K562 (cell line): ENCODE measurements around the gene PRRC2A. TPM values are rescaled to one million over a fixed set of nuclear protein-coding genes. Genes with fewer than 3 reads are reported as not detected.

Experiments used
- ATF7 ChIP-seq: fragments of 450-650 bp; IDR thresholded peaks from 2 replicates; pipeline ENCODE4 v1.7.1; 2014; ENCODE audit warnings: mild to moderate bottlenecking, moderate library complexity
- DACH1 ChIP-seq: fragments of 450-650 bp; IDR thresholded peaks from 2 replicates; pipeline ENCODE4 v1.6.1; 2018; ENCODE audit not compliant: partially characterized antibody
- MAZ ChIP-seq, 2 experiments: fragments of 450-650 bp in 1 of 2; sonication (generic) in 1 of 2; formaldehyde crosslinking; IDR thresholded peaks in 1 of 2; conservative IDR thresholded peaks in 1 of 2; 2 replicates each; pipeline versions ENCODE4 v1.4.0 to v1.5.0; 2020; ENCODE audit warnings: mild to moderate bottlenecking in 1 of 2, missing genetic modification reagents in 1 of 2
- MCM5 ChIP-seq: fragments of 450-650 bp; IDR thresholded peaks from 2 replicates; pipeline ENCODE4 v1.6.1; 2016; ENCODE audit warnings: low read depth
- MYC ChIP-seq, 2 experiments: fragments of 250-450 bp in 1 of 2; sonication (Bioruptor Pico) in 1 of 2; IDR thresholded peaks; 2 replicates each; pipeline versions ENCODE4 v1.5.1 to v1.6.1; 2012 to 2021; ENCODE audit warnings: low read depth in 2 of 2, borderline replicate concordance in 1 of 2, improper control_type of control experiment in 1 of 2, low read length in 1 of 2, mild to moderate bottlenecking in 1 of 2, moderate library complexity in 1 of 2
- NCOA4 ChIP-seq: fragments of 450-650 bp; IDR thresholded peaks from 2 replicates; pipeline ENCODE4 v1.6.1; 2018; ENCODE audit warnings: mild to moderate bottlenecking; ENCODE audit not compliant: partially characterized antibody
- NFE2 ChIP-seq: IDR thresholded peaks from 2 replicates; pipeline ENCODE4 v1.6.1; 2014; ENCODE audit warnings: antibody characterized with exemption, low read depth
- NFYB ChIP-seq: IDR thresholded peaks from 2 replicates; pipeline ENCODE4 v1.6.1; 2011; ENCODE audit warnings: mild to moderate bottlenecking, moderate library complexity; ENCODE audit not compliant: insufficient read length; ENCODE audit errors: extremely low read depth
- POLR3G ChIP-seq: IDR thresholded peaks from 2 replicates; pipeline ENCODE4 v1.6.1; 2011; ENCODE audit not compliant: insufficient read length, insufficient replicate concordance; ENCODE audit errors: extremely low read depth
- PURB ChIP-seq: sonication (generic); formaldehyde crosslinking; IDR thresholded peaks from 2 replicates; pipeline ENCODE4 v1.9.0; 2021; ENCODE audit warnings: low read depth, mild to moderate bottlenecking, missing genetic modification reagents
- RBM25 ChIP-seq: fragments of 200-400 bp; formaldehyde crosslinking; IDR thresholded peaks from 2 replicates; pipeline ENCODE4 v1.6.1; 2018; ENCODE audit warnings: low read length, low read depth, moderate library complexity; ENCODE audit not compliant: severe bottlenecking
- RBM39 ChIP-seq: fragments of 200-400 bp; formaldehyde crosslinking; optimal IDR thresholded peaks from 2 replicates; pipeline ENCODE3; 2018; ENCODE audit warnings: low read depth, low read length
- SP2 ChIP-seq: IDR thresholded peaks from 2 replicates; pipeline ENCODE4 v1.6.1; 2011; ENCODE audit warnings: mild to moderate bottlenecking, low read depth, low read length, moderate library complexity; ENCODE audit not compliant: poor library complexity, severe bottlenecking; ENCODE audit errors: extremely low read depth
- SRSF9 ChIP-seq: fragments of 200-400 bp; formaldehyde crosslinking; IDR thresholded peaks from 2 replicates; pipeline ENCODE4 v1.6.1; 2017; ENCODE audit warnings: low read depth, low read length, borderline replicate concordance
- TCF7 ChIP-seq: sonication (generic); IDR thresholded peaks from 2 replicates; pipeline ENCODE4 v1.6.1; 2016; ENCODE audit warnings: antibody characterized with exemption, borderline replicate concordance
- ZNF780A ChIP-seq: fragments of 250-450 bp; sonication (Bioruptor Pico); IDR thresholded peaks from 2 replicates; pipeline ENCODE4 v1.5.0; 2021; ENCODE audit warnings: mild to moderate bottlenecking
- polyA plus RNA-seq, 8 experiments: library from polyadenylated mRNA; depleted of rRNA in 4 of 8; stranded (reverse) in 5 of 8; unstranded in 3 of 8; fragments of >200 nt; fragmentation: Nextera tagmentation in 2 of 8; fragmentation: Illumina TruSeq in 1 of 8; extraction: Ambion mirVana in 2 of 8; extraction: Trizol in 1 of 8; gene quantifications; 2 replicates each; pipeline versions ENCODE4 v1.2.1 to v1.2.3, GENCODE V29; 2011 to 2014; ENCODE audit warnings: inconsistent platforms in 1 of 8, missing spikeins in 1 of 8
- total RNA-seq, 7 experiments: library from RNA; depleted of rRNA in 6 of 7; stranded (reverse); fragments of >200 nt in 6 of 7; fragmentation: Illumina TruSeq in 2 of 7; extraction: Trizol in 2 of 7; gene quantifications; 2 replicates each; pipeline versions ENCODE4 v1.2.1 to v1.2.3, GENCODE V29; 2011 to 2021; ENCODE audit warnings: low replicate concordance in 1 of 7
- TF ChIP-seq, protein P1 (sequence below): IDR thresholded peaks from 3 replicates; pipeline ENCODE4 v1.6.1; 2011; ENCODE audit warnings: borderline replicate concordance, mild to moderate bottlenecking; ENCODE audit not compliant: insufficient read length, insufficient read depth
- TF ChIP-seq, protein P2 (sequence below): fragments of 450-650 bp; IDR thresholded peaks from 2 replicates; pipeline ENCODE4 v1.6.1; 2016; ENCODE audit warnings: borderline replicate concordance
- TF ChIP-seq, protein P3 (sequence below), 3 experiments: fragments of 200-800 bp in 1 of 3; sonication (Bioruptor generic) in 1 of 3; sonication (generic) in 1 of 3; formaldehyde crosslinking in 1 of 3; IDR thresholded peaks; 2 replicates each; pipeline versions ENCODE4 v1.6.1 to v1.8.0; 2016 to 2022; ENCODE audit warnings: mild to moderate bottlenecking in 2 of 3, missing compliant biosample characterization in 2 of 3, missing genetic modification characterization in 2 of 3, missing genetic modification reagents in 1 of 3
- TF ChIP-seq, protein P4 (sequence below): fragments of 200-400 bp; formaldehyde crosslinking; IDR thresholded peaks from 2 replicates; pipeline ENCODE4 v1.6.1; 2017; ENCODE audit warnings: mild to moderate bottlenecking, low read depth, low read length, moderate library complexity

The PRRC2A gene
- total and polyA plus RNA-seq, 9 of the 15 experiments (the other 6 are each of a cell fraction or from before 2014, with no cell fraction given), result 1.0 to 332 (median 63.0) TPM

DNA sequence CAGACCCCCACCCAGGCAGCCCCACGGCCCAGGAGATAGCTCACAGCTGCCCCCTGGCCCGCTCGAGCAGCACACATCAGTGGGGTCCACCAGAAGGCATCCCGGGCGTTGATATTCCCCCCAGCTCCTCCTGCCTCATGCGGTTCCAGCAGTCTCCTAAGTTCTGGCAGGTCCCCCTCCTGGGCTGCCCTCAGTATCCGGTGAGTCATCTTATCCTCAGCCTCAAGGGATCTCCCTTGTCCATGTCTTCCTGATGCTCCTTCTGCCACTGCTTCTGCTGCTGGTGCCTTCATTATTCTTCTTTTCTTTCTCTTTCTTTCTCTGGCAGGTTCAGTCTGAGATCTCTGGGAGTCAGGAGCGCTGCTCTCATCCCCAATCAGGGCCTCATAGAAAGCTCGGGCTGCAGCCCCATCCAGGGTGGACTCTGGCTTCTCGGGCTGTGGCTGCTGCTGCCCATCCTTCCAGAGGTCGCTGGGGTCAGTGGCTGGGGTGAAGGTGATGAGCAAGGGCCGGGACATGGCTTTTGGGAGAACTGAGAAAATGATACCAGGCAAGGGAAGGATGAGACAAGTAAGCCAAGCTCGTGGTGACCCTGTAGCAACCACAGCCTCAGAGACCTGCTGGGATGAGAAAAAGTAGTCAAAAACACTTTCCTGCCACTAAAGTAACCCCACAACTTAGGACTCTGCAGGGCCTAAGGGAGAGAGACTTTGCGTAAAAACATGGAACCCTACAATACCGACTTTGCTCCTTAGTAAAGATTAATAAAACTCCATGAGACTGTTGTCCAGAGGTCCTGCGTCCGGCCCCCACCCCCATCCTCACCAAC is 43.7 kb downstream of the PRRC2A start (continued):
- TF ChIP-seq TCF7 (no peak), MCM5 (no peak), NFE2 (peak; percentile 68), PURB (CRISPR knock-in tag) (no peak), POLR3G (no peak), SP2 (no peak), NFYB (no peak), SRSF9 (no peak), DACH1 (no peak), MAZ (CRISPR knock-in tag; conservative IDR thresholded peaks at IDR 0.05 in 1 of 2, IDR thresholded peaks at IDR 0.05 in 1 of 2) (peak in 1 of 2 experiments; percentile 89; a peak in 2 of 4 replicates), ATF7 (peak; percentile 55; the same call in 1 of the 2 replicates), ZNF780A (CRISPR knock-in tag) (no peak), MYC (IDR thresholded peaks at IDR 0.05; ENCODE audit: low read depth, low read length) (peak; percentile 70), MYC (CRISPR knock-in tag; IDR thresholded peaks at IDR 0.05; ENCODE audit: borderline replicate concordance, low read depth) (no peak), RBM25 (no peak), NCOA4 (no peak), RBM39 (peak; percentile 34)
- TF ChIP-seq, protein P1, sequence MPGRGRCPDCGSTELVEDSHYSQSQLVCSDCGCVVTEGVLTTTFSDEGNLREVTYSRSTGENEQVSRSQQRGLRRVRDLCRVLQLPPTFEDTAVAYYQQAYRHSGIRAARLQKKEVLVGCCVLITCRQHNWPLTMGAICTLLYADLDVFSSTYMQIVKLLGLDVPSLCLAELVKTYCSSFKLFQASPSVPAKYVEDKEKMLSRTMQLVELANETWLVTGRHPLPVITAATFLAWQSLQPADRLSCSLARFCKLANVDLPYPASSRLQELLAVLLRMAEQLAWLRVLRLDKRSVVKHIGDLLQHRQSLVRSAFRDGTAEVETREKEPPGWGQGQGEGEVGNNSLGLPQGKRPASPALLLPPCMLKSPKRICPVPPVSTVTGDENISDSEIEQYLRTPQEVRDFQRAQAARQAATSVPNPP, result no peak
- TF ChIP-seq, protein P2, sequence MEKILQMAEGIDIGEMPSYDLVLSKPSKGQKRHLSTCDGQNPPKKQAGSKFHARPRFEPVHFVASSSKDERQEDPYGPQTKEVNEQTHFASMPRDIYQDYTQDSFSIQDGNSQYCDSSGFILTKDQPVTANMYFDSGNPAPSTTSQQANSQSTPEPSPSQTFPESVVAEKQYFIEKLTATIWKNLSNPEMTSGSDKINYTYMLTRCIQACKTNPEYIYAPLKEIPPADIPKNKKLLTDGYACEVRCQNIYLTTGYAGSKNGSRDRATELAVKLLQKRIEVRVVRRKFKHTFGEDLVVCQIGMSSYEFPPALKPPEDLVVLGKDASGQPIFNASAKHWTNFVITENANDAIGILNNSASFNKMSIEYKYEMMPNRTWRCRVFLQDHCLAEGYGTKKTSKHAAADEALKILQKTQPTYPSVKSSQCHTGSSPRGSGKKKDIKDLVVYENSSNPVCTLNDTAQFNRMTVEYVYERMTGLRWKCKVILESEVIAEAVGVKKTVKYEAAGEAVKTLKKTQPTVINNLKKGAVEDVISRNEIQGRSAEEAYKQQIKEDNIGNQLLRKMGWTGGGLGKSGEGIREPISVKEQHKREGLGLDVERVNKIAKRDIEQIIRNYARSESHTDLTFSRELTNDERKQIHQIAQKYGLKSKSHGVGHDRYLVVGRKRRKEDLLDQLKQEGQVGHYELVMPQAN, result peak; percentile 38
- TF ChIP-seq, protein P3, sequence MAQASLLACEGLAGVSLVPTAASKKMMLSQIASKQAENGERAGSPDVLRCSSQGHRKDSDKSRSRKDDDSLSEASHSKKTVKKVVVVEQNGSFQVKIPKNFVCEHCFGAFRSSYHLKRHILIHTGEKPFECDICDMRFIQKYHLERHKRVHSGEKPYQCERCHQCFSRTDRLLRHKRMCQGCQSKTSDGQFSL (CRISPR knock-in tag; IDR thresholded peaks at IDR 0.05), result no peak
- TF ChIP-seq, protein P3 (tag; IDR thresholded peaks at IDR 0.05), result no peak
- TF ChIP-seq, protein P4, sequence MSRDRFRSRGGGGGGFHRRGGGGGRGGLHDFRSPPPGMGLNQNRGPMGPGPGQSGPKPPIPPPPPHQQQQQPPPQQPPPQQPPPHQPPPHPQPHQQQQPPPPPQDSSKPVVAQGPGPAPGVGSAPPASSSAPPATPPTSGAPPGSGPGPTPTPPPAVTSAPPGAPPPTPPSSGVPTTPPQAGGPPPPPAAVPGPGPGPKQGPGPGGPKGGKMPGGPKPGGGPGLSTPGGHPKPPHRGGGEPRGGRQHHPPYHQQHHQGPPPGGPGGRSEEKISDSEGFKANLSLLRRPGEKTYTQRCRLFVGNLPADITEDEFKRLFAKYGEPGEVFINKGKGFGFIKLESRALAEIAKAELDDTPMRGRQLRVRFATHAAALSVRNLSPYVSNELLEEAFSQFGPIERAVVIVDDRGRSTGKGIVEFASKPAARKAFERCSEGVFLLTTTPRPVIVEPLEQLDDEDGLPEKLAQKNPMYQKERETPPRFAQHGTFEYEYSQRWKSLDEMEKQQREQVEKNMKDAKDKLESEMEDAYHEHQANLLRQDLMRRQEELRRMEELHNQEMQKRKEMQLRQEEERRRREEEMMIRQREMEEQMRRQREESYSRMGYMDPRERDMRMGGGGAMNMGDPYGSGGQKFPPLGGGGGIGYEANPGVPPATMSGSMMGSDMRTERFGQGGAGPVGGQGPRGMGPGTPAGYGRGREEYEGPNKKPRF, result no peak
